ENCODE results near the gene CDC42BPB.
"Not testable (repeated sequence)": the region's sequence is repeated elsewhere in the genome, so short reads cannot be mapped to it uniquely, and the experiment has no call there.

CDC42BPB gene

DNA sequence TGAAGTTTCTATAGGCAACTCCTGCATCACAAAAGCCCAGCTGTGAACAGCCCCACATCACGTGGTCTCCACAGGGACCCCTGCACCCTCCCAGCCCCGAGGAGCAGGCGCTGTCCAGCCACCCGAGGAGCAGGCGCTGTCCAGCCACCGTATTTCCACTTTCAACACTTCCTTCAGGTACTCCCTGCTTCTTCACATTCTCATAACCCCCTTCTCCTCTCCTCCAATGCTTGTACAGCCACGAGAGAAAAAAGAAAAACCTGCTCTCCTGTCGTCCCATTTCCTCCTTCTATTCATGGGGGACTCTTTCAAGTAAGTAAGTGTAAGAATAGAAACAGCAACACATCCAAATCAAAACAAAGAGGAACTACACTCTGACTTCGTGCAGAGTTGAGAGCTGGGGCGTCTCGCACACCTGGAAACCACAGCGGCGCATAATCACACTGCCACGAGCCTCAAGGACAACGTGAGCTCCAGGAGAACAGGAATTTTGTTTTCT, 11.9 kb downstream of the CDC42BPB start:
- DNase-seq = no peak

DNA sequence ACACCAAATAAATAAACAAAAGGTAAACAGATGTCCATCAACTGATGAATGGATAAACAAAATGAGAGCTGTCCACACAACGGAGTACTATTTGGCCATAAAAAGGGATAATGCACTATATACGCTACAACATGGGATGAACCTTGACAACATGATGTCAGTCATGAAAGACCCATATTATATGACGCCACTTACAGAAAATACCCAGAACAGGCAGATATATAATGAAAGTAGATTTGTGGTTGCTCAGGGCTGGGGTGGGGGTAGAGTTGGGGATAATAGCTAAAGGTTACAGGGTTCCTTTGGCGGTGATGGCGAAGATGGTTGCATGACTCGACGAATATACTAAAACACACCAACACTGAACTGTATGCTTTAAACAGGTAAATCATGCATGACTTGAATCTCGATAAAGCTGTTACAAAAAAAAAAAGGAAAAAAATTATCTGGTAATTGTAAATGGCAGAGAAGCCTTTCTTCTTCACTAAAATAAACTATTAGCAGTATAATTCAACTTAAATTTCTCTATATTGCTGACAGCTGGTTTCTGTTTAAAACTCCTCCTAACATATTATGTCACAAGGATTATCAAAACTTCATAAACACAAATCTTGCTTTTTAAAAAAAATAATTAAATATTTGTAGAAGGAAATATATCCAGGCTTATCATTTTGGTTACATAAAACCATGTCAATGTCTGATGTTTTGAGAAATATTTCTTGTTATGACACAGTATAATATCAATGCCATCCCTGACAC, 13.9 kb downstream of the CDC42BPB start:
- no peak for DNase-seq

DNA sequence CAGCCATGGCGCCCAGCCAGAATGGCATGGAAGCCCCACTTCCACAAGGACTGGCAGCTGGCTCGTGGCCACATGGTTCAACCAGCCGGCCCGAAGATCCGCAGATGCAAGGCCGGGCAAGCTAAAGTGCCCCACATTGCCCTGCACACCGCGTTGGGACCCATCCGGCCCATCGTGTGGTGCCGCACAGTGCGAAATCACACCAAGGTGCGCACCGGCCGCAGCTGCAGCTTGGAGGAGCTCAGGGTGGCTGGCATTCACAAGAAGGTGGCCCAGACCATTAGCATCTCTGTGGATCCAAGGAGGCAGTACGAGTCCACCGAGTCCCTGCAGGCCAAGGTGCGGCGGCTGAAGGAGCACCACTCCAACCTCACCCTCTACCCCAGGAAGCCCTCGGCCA, 15.9 kb downstream of the CDC42BPB start:
- DNase-seq = no peak

DNA sequence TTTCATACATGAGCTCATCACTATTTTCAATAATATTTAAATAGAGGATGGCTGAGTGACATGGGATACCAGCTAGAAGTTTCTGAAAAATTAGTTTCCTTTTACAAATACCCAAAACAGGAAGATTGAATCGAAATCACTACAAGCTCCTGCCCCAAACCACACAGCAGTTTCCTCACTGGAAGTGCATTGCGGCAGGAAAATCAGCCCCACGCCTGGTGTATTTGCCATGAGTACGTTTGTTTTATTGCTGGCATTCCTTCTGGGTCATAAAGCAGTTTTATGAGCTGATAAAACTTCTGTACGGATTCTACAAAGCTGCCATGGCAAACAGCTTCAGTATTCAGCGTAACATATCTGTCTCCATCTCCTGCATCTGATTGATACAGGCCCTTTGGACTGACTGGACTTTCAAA, 23.7 kb downstream of the CDC42BPB start:
- DNase-seq = no peak

DNA sequence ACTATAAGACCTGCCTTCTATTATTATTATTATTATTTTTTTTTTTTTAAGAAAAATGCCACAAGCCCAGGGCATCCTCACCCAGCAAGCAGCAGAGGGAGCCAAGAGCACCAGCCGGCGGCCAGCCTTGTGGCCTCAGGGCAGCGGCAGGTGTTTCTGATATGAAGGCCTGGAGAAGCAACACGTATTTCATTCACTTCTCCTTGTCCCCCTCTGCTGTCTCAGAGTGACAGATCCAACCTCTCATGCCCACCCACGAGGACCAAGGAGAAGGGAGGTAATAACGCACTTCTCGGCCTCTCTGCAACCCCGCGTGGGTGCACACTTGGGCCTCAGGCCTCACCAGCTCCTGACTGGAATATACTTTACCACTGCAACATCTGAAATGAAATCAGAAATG, 25.4 kb downstream of the CDC42BPB start:
- peak; percentile 13 for DNase-seq

DNA sequence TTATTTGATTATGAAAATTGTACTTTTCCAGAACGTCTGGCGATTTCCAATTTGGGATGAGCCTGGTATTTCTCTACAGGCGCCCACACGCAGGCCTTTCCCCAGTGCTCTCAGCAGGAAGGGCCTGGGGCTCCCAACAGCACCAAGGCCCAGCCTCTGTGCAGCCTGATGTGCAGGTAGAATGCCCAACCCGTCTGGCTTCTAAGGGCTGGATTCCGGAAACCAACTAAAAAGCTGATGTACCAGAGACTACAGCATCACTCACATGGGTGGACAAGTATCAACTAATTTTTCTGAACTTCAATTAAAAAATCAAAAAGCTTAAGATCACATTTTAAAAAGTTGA, 25.8 kb downstream of the CDC42BPB start:
- DNase-seq = no peak

DNA sequence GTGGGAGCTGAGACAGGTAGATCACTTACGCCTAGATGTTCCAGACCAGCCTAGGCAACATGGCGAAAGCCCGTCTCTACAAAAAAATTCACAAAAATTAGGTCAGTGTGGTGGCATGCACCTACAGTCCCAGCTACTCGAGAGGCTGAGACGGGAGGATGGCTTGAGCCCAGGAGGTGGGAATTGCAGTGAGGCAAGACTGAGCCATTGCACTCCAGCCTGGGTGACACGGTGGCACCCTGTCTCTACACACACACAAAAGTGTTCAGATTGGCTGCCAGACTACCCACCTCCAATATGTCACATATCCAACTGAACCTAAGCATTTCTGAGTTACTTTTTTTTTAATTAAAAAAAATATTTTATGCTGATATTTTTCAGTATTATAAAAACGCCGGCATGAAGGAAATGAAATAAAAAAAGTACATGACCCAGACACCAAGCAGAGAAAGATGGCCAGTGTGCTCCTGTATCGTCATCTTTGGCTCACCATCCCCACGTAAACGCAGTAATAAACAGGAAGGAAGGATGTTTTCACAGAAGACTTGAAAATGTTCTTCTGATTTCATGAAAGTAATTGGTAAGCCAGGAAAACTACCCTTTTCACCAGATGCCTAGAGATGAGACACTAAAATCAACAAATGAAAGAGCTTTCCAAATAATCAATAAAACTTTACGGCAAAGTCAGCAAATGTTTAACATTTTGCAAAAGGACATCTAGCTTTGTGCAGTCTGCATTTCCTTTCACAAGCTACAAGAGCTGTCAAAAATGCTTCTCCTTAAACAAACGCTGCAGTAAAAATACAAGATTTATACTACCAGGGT, 26.4 kb downstream of the CDC42BPB start:
- DNase-seq = no peak

DNA sequence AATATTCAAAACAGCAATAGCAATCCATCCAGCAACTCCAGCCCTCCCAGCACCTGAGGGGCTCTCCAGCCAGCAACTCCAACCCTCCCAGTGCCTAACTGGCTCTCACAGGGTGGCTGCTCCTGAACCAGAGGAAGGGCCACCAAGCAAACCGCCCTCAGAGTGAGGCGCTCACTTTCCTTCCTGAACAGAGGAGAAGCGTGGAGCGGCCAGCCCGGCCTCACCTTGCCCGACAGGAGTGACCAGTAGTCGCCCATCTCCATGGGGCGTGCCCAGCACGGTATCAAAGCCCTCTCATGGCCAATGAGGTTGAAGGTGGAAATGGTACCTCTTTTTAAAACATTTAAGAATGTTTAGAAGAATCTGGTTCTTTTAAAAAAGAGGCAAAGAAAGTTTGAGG, 27.4 kb downstream of the CDC42BPB start:
- no peak for DNase-seq

DNA sequence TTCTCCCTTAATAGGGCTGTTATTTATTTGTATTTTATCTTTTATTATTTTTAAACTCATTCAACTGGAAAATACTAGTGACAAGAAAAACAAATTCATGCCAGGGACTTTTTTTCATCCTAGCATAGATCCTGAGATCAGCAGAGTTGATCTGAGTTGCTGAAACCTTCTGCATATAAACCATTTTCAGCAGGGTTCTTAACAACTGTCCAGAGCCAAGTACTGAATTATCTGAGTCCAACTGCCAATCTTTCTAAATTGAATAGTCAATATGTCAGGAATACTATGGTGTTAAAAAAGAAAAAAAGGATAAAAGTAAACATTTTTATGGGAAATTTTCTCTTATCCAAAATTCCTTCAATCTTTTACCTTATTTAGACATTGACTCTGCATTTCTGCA, 28.6 kb downstream of the CDC42BPB start:
- no peak for DNase-seq

DNA sequence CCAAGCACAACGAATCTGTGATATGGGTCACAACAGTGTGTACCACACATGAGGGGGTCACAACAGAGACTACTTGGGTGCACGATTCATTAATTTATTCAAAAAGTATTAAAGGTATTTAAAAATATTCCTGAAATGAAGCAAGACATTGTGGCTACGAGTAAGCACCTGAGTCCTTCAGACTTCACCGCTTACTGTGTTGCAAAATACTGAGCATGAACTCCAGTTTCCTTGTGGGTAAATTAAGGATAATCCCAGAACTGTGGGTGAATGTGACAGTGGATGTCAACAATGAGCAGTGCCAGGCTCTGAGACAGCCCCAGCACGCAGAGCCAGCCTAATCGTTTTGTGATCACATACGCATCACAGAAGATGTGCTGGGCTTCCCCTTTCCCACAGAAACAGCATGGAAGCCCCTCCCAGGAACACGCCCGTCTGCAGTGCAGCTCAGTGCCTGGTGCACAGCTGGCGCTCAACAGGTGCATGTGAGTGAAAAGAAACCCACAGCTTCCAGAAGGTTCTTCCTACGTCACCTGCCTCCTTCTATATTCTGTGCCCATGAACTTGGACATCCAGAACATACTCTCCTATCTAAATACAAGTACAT, 29.1 kb downstream of the CDC42BPB start:
- no peak for DNase-seq

DNA sequence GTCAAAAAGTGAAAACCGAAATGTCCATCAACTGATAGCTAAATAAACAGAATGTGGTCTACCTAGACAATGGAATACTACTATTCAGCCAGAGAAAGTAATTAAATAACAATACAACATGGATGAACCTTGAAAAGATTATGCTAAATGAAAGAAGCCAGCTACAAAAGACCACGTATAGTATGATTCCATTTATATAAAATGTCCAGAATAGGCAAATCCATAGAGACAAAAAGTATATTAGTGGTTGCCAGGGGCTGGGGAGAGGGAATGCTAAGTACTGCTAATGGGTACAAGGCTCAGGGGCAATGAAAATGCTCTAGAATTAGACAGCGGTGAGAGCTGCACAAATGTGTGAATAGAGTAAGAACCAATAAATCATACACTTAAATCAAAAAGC, 29.9 kb downstream of the CDC42BPB start:
- no peak for DNase-seq

DNA sequence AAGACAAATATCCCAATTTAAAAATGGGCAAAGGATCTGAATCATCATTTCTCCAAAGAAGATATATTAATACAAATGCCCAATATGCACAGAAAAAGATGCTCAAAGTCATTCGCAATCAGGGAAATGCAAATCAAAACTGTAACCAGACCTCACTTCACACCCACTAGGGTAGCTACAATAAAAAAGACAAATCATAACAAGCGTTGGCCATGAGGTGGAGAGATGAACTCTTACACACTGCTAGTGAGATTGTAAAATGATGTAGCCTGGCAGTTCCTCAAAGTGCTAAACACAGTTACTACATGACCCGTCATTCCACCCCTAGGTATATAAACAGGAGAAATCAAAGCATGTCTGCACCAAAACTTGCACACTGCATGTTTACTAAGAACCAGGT, 30.4 kb downstream of the CDC42BPB start:
- no peak for DNase-seq

DNA sequence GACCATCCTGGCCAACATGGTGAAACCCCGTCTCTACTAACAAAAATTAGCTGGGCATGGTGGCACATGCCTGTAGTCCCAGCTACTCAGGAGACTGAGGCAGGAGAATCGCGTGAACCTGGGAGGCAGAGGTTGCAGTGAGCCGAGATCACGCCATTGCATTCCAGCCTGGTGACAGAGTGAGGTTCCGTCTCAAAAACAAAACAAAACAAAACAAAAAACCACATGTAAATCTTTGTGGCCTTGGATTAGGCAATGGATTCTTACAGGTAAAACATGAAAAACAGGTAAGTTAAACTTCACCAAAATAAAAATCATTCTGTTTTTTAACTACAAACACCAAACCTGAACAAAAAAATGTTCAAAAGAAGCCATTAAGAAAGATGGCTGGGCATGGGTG, 31.2 kb downstream of the CDC42BPB start:
- DNase-seq = not testable (repeated sequence)

DNA sequence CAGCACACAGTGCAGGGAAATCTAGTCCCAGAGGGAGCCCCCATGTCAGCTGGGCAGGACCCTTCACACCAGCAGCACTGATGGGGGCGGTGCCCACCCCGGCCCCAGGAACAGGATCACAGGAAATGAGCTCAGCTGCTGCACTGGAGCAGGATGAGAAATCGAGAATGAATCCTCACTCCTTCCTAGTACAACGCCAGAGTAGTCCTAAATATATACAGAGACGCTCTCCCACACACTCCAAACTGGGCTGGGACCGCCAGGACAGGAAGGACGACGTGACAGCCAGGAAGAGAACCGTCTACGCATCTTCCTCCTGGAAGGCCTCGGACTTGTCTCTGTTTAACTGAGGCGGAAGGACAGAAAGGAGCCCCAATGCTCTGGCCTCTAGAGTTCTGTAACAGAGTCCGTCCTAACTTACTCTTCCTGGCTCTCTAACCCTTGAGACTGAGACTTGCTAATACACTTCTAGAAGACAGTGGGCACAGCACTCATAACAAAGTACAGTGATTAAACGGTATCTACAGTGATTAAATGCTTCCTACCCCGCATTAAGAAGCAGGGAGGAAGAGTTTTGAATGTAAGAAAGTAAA, 33.4 kb downstream of the CDC42BPB start:
- peak; percentile 78 for DNase-seq

DNA sequence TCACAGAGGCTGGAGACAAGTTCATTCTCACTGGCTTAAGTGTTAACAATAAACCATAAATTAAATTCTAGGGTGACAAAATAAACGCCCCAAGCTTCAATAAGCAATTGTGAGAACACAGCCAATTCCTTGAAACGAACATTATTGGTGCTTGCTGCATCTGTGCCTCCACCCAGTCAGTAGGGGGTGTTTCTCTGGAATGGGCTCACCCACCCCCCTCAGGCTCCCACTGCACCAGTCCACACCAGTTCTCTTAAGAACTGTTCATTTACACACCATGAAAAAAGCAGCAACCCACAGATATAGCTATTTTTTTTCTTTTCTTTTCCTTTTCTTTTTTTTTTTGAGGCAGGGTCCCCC, 34.7 kb downstream of the CDC42BPB start:
- DNase-seq = no peak

DNA sequence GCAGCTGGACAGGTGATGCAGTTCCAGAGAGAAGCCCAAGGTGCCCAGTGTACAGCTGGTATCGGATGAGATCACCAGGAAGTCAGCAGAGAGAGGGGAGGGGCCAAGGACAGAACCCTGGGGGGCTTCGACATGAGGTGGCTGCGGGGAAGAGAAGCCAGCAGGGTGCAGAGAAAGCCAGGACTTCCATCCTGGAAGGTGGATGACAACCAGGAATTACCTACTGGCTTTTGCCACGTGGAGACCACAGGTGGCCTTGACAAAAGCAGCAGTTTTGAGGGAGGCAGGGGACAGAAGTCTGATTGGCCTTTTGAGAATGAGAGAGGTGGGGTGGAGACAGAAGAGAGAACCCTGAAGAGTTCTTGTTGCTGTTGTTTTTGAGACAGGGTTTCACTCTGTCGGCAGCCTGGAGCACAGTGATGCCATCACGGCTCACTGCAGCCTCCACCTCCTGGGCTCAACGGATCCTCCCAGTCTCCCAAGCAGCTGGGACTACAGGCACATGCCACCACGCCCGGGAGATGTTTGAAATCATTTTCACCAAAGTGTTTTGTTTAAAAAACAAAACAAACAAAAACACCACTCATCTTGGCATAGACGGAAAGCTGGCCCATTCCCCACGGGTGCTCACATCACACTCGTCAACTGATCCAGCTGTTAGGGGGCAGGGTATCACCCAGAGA, 35.2 kb downstream of the CDC42BPB start:
- no peak for DNase-seq

DNA sequence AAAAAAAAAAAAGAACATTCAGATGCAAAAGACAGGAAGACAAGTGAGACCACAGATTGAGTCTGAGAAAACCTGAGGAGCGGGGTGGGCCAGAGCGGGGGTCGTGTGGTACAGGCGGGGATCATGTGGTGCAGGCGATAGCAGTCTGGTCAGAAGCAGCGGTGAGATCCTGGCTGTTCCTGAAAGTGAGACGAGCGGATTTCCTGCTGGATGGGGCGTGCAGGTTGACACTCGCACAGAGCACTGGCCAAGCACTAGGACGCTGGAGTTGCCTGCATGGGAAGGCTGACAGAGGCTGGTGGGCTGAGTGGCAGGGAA, 35.7 kb downstream of the CDC42BPB start:
- DNase-seq = no peak

DNA sequence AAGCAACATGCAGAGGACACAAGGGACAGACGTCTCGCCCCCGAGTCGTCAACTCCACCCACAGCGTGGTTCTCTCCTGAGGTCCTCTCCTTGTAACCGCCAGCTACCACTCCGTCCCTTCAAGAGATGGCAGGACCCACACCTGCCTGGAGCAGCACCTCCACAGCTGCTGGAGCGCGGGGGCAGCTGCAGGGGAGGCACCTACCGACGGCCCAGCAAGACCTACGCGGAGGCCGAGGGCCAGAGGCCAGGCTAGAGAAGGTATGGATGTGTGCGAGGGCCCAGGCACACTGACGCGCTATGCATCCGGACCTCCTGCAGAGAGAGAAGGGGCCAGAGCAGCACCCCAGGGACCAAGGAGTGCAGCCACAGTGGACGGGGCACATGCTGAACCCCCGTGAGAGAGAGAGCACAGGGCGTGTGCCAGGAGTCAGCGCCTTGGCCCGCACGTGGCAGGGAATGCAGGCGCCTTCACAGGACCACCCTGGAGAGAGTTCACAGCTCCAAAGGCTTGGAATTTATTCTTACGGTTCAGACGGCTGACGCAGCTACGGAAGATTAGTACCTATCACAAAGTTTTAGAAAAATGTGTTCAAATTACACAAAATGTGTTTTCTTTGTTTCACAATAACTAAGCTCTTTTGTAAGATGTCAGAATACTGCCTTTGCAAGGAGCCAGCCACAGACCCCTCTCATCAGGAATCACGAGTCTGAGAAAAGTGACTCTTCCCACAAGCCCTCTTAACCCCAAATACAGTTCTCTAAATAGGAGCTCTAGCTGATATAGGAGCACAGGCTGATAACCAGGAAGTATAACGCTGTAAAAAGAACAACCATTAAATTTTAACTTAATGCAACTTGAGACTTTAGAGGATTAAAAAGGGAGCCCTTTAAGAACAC, 36.8 kb downstream of the CDC42BPB start:
- DNase-seq = no peak

DNA sequence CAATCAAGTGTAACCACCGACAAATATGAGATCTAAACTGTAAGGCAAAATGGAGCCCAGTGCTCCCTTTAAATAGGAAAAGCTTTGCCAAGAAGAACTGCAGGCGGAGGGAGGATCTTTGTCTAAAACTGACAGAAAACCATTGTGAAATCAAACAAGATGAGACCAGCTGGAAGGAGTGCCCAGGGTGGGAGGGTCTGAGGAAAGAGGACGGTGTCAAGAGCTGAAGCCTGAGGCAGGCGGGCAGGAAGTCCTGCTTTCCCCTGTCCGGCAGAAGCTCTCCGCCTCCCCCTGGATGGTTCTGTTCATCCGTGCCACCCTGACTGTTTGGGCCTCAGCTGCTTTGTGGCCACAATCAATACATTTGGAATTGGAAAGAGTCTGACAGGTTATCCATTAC, 37.5 kb downstream of the CDC42BPB start:
- no peak for DNase-seq

DNA sequence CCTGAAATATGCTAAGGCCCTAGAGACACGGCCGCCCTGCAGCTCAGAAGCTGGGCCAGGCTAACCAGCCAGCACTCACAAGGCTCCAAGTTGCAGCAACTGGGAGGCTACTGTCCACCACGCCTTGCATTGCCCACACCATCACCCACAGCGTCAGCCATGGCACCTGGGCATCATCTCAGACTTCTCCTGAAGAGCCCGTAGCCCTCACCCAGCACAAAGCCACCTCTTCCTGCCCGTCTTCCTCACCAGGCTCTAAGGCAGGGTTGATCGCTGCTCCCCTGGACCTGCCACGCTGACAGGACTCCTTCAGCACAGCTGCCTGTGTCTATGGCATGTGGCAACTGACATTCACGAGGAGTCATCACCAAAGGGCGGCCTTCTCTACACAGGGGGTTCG, 38.1 kb downstream of the CDC42BPB start:
- DNase-seq = no peak

DNA sequence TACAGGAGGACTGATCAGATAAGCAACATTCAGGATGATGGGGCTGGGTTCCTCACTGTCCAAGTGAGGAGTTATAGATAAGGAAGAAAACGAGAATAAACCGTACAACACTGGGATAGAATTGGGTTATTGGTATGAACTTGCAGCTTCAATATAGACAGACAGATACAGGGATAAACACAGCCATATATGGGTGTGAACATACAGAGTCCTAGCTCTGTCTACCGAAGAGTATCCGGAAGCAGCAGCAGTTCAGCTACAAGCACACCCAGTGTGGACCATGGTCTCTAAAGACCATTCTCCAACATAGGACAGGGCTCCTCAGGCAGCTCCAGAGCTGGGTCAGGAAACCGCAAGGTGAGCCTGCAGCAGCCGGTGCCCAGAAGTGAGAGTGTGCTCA, 40.8 kb downstream of the CDC42BPB start:
- DNase-seq = no peak

DNA sequence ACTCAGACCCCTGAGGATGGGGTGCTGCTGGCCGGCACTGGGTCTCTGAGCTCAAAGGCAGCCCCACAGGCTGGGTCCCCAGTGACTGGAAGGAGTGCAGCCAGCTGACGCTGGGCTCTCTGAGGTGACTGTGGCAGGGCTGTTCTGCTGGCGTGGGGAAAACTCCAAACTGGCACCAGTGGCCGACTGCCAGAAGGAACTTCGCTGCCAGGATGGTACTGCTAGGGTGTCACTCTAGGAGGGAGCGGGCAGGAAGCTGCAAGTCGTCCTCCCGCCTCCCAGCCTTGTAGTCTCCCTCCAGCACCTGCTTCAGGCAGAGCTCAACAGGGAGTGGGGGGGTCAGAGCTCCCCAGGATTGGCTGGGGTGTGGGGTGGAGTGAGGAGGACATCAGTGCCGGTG, 41.3 kb downstream of the CDC42BPB start:
- DNase-seq = no peak
